H1 (cell line): Measurements from ENCODE around the gene SRGAP3. TPM values are rescaled to one million over a fixed set of nuclear protein-coding genes. Genes with fewer than 3 reads are reported as not detected.

Source experiments
- CTCF ChIA-PET: fragments of 300-600 bp; sonication (Branson Sonifier 250); formaldehyde crosslinking; loops from one replicate; lab custom pipeline; 2021; ENCODE audit not compliant: partially characterized antibody; lab: Charles Lee
- POLR2A ChIA-PET: fragments of 300-600 bp; sonication (Branson Sonifier 250); formaldehyde crosslinking; loops from one replicate; lab custom pipeline; 2021; ENCODE audit warnings: inconsistent platforms; ENCODE audit not compliant: partially characterized antibody; lab: Charles Lee
- DNase-seq, 2 experiments: peaks; one replicate each; pipeline versions ENCODE4 v3.0.0 to v3.0.0-alpha.2; 2010 to 2022; ENCODE audit warnings: low spot score in 2 of 2, low read depth in 1 of 2, mixed read lengths in 1 of 2
- FAIRE-seq: peaks from 2 replicates; lab custom pipeline; 2011; peaks lifted over from hg19 to GRCh38; lab: Jason Lieb, UNC
- H2AFZ ChIP-seq: 2 replicates; pipeline ENCODE4 v1.8.1; 2012; ENCODE audit warnings: low read length, inconsistent platforms
- H2AK5ac ChIP-seq: 2 replicates; pipeline ENCODE4 v1.6.1; 2013; ENCODE audit warnings: low read depth, low read length
- H2BK120ac ChIP-seq: replicated peaks from 2 replicates; pipeline ENCODE3; 2013; ENCODE audit warnings: low read depth, low read length, inconsistent platforms
- H2BK12ac ChIP-seq: 2 replicates; pipeline ENCODE4 v1.6.1; 2013; ENCODE audit warnings: low read depth, low read length
- H2BK15ac ChIP-seq: 2 replicates; pipeline ENCODE4 v1.6.1; 2013; ENCODE audit warnings: low read length
- H2BK20ac ChIP-seq: 2 replicates; pipeline ENCODE4 v1.6.1; 2013; ENCODE audit warnings: low read length
- H2BK5ac ChIP-seq: 2 replicates; pipeline ENCODE4 v1.6.1; 2013; ENCODE audit warnings: low read depth, low read length
- H3K14ac ChIP-seq: 2 replicates; pipeline ENCODE4 v1.6.1; 2013; ENCODE audit warnings: inconsistent platforms; ENCODE audit not compliant: insufficient read length
- H3K18ac ChIP-seq: 2 replicates; pipeline ENCODE4 v1.6.1; 2013; ENCODE audit warnings: low read length; ENCODE audit errors: extremely low read depth
- H3K23ac ChIP-seq: 2 replicates; pipeline ENCODE4 v1.6.1; 2013; ENCODE audit warnings: inconsistent platforms; ENCODE audit not compliant: insufficient read length
- H3K23me2 ChIP-seq: 2 replicates; pipeline ENCODE4 v1.6.1; 2013; ENCODE audit warnings: low read depth, low read length
- H3K27ac ChIP-seq: 2 replicates; pipeline ENCODE4 v1.6.1; 2011; ENCODE audit warnings: low read depth, low read length, inconsistent platforms
- H3K27me3 ChIP-seq, 4 experiments: replicated peaks in 1 of 4; 1 replicate in 1 of 4; 2 replicates in 3 of 4; pipeline versions ENCODE4 v1.6.1 to v1.8.1; 2011 to 2013; ENCODE audit warnings: low read length in 3 of 4, mild to moderate bottlenecking in 3 of 4, inconsistent platforms in 2 of 4, mixed read lengths in 2 of 4, moderate library complexity in 1 of 4; ENCODE audit not compliant: control insufficient read depth in 3 of 4, insufficient read depth in 3 of 4; ENCODE audit errors: extremely low read depth in 1 of 4
- H3K36me3 ChIP-seq, 4 experiments: 2 replicates each; pipeline versions ENCODE4 v1.6.1 to v1.8.1; 2011 to 2013; ENCODE audit warnings: mild to moderate bottlenecking in 4 of 4, low read length in 3 of 4, moderate library complexity in 2 of 4, control low read depth in 1 of 4, inconsistent platforms in 1 of 4; ENCODE audit not compliant: insufficient read depth in 4 of 4, control insufficient read depth in 2 of 4
- H3K4ac ChIP-seq: replicated peaks from 2 replicates; pipeline ENCODE3; 2013; ENCODE audit warnings: low read length, low read depth, mixed read lengths, inconsistent platforms; ENCODE audit not compliant: insufficient read length
- H3K4me1 ChIP-seq, 4 experiments: replicated peaks in 1 of 4; 1 replicate in 1 of 4; 2 replicates in 3 of 4; pipeline versions ENCODE4 v1.6.1 to v1.8.1; 2011 to 2013; ENCODE audit warnings: low read length in 3 of 4, inconsistent platforms in 2 of 4, mixed read lengths in 1 of 4; ENCODE audit not compliant: insufficient read depth in 4 of 4, control insufficient read depth in 3 of 4
- H3K4me2 ChIP-seq, 2 experiments: 2 replicates each; pipeline versions ENCODE4 v1.6.1 to v1.8.1; 2011 to 2013; ENCODE audit warnings: low read depth in 2 of 2, low read length in 2 of 2, control low read depth in 1 of 2, inconsistent platforms in 1 of 2, mild to moderate bottlenecking in 1 of 2; ENCODE audit not compliant: insufficient read depth in 1 of 2
- H3K4me3 ChIP-seq, 4 experiments: fragments of 200-600, 300-600 bp in 1 of 4; sonication (generic), shearing (Covaris generic), sonication (Bioruptor Twin) in 1 of 4; 2 replicates each; pipeline versions ENCODE4 v1.5.1 to v1.8.1; 2011 to 2016; ENCODE audit warnings: low read length in 4 of 4, low read depth in 3 of 4, control low read depth in 2 of 4, inconsistent platforms in 2 of 4, mild to moderate bottlenecking in 2 of 4, mixed read lengths in 1 of 4, moderate library complexity in 1 of 4; ENCODE audit not compliant: insufficient read depth in 2 of 4; ENCODE audit errors: extremely low read depth in 1 of 4
- H3K56ac ChIP-seq: replicated peaks from 2 replicates; pipeline ENCODE3; 2013; ENCODE audit warnings: low read depth, mild to moderate bottlenecking, mixed read lengths, low read length, inconsistent platforms; ENCODE audit not compliant: insufficient read length
- H3K79me1 ChIP-seq: 2 replicates; pipeline ENCODE4 v1.6.1; 2013; ENCODE audit warnings: low read depth, low read length, control low read depth
- H3K79me2 ChIP-seq, 2 experiments: 2 replicates each; pipeline versions ENCODE4 v1.6.1 to v1.8.1; 2012 to 2013; ENCODE audit warnings: low read length in 2 of 2, mild to moderate bottlenecking in 2 of 2, inconsistent platforms in 1 of 2; ENCODE audit not compliant: insufficient read depth in 2 of 2, control insufficient read depth in 1 of 2
- H3K9ac ChIP-seq, 4 experiments: replicated peaks in 1 of 4; 1 replicate in 1 of 4; 2 replicates in 3 of 4; pipeline versions ENCODE4 v1.6.1 to v1.8.1; 2011 to 2013; ENCODE audit warnings: low read depth in 3 of 4, low read length in 3 of 4, control low read depth in 2 of 4, mild to moderate bottlenecking in 2 of 4, moderate library complexity in 2 of 4, inconsistent platforms in 1 of 4; ENCODE audit errors: extremely low read depth in 1 of 4
- H3K9me3 ChIP-seq, 2 experiments: 2 replicates each; pipeline versions ENCODE4 v1.6.1 to v1.8.1; 2012 to 2013; ENCODE audit warnings: mild to moderate bottlenecking in 2 of 2, moderate library complexity in 2 of 2, control low read depth in 1 of 2, inconsistent platforms in 1 of 2, low read depth in 1 of 2, low read length in 1 of 2, mixed read lengths in 1 of 2; ENCODE audit not compliant: insufficient read depth in 2 of 2
- H4K20me1 ChIP-seq, 2 experiments: replicated peaks in 1 of 2; 2 replicates each; pipeline versions ENCODE3 to v1.8.1; 2011 to 2013; ENCODE audit warnings: inconsistent platforms in 2 of 2, low read length in 2 of 2, mild to moderate bottlenecking in 1 of 2; ENCODE audit not compliant: insufficient read depth in 2 of 2, control insufficient read depth in 1 of 2
- H4K5ac ChIP-seq: 2 replicates; pipeline ENCODE4 v1.6.1; 2013; ENCODE audit warnings: low read length, low read depth, mixed read lengths, inconsistent platforms; ENCODE audit not compliant: insufficient read length
- H4K8ac ChIP-seq: 2 replicates; pipeline ENCODE4 v1.8.0; 2013; ENCODE audit warnings: mild to moderate bottlenecking, moderate library complexity, low read length, inconsistent platforms; ENCODE audit not compliant: insufficient read depth; ENCODE audit errors: extremely low read depth
- H4K91ac ChIP-seq: replicated peaks from 2 replicates; pipeline ENCODE3; 2013; ENCODE audit warnings: low read length, mixed read lengths, inconsistent platforms; ENCODE audit not compliant: insufficient read length
- CREB1 ChIP-seq: IDR thresholded peaks from 2 replicates; pipeline ENCODE4 v1.6.1; 2012; ENCODE audit warnings: inconsistent platforms
- CTBP2 ChIP-seq: IDR thresholded peaks from 2 replicates; pipeline ENCODE4 v1.7.0; 2011; ENCODE audit warnings: borderline replicate concordance, mild to moderate bottlenecking, moderate library complexity, mixed read lengths, low read length; ENCODE audit not compliant: insufficient read depth, insufficient read length
- EZH2 ChIP-seq: fragments of 200-600 bp; sonication (generic); IDR thresholded peaks from 2 replicates; pipeline ENCODE4 v1.7.1; 2012; ENCODE audit warnings: low read depth, mild to moderate bottlenecking, moderate library complexity, low read length, inconsistent platforms; ENCODE audit not compliant: severe bottlenecking
- HDAC6 ChIP-seq: IDR thresholded peaks from one replicate; pipeline ENCODE4 v1.7.1; 2012; ENCODE audit warnings: low read depth, mild to moderate bottlenecking, inconsistent platforms, low read length, moderate library complexity
- KDM5A ChIP-seq: fragments of 200-600 bp; IDR thresholded peaks from 2 replicates; pipeline ENCODE4 v1.7.1; 2012; ENCODE audit warnings: mild to moderate bottlenecking, low read length, inconsistent platforms, mixed read lengths
- RAD21 ChIP-seq, 2 experiments: IDR thresholded peaks in 1 of 2; conservative IDR thresholded peaks in 1 of 2; 2 replicates each; pipeline ENCODE4 v1.6.1; 2011; ENCODE audit warnings: low read depth in 2 of 2, low read length in 2 of 2, improper control_type of control experiment in 1 of 2, inconsistent platforms in 1 of 2, mild to moderate bottlenecking in 1 of 2, moderate library complexity in 1 of 2
- TBP ChIP-seq: IDR thresholded peaks from 2 replicates; pipeline ENCODE4 v1.6.1; 2011; ENCODE audit warnings: low read depth, low read length, improper control_type of control experiment
- WGBS, 2 experiments: shearing (Covaris generic) in 1 of 2; methylation state at CpG; one replicate each; pipeline versions ENCODE4 v1.1.6 to v1.1.7; 2013 to 2015; ENCODE audit warnings: low lambda C conversion rate in 2 of 2, mixed read lengths in 2 of 2, inconsistent platforms in 1 of 2, low coverage in 1 of 2, missing lambda C conversion rate in 1 of 2; ENCODE audit not compliant: insufficient replicate concordance in 2 of 2, insufficient coverage in 1 of 2, insufficient read length in 1 of 2; ENCODE audit errors: extremely low coverage in 1 of 2, missing lambda C conversion rate in 1 of 2; 5-methylcytosine and 5-hydroxymethylcytosine counted together
- polyA plus RNA-seq, 7 experiments: library from polyadenylated mRNA; depleted of rRNA in 3 of 7; stranded (reverse) in 5 of 7; unstranded in 2 of 7; fragments of >200 nt in 5 of 7; fragments of 200-250 nt in 2 of 7; gene quantifications; 1 replicate in 5 of 7; 2 replicates in 1 of 7; 4 replicates in 1 of 7; pipeline versions ENCODE4 v1.2.1 to v1.2.3, GENCODE V29; 2011 to 2013; ENCODE audit warnings: missing spikeins in 2 of 7, mixed read lengths in 2 of 7
- total RNA-seq: library from RNA; stranded (reverse); fragmentation: NEBNext Ultra II Directional; extraction: Animal tissue kit (Norgen Biotek cat#: 25700); gene quantifications from 2 replicates; pipeline ENCODE4 v1.2.1, GENCODE V29; 2021

Gene SRGAP3
- total and polyA plus RNA-seq, 2 of the 8 experiments (the other 6 are each of a cell fraction or from before 2014, with no cell fraction given), result 5.8 to 11.4 TPM

DNA sequence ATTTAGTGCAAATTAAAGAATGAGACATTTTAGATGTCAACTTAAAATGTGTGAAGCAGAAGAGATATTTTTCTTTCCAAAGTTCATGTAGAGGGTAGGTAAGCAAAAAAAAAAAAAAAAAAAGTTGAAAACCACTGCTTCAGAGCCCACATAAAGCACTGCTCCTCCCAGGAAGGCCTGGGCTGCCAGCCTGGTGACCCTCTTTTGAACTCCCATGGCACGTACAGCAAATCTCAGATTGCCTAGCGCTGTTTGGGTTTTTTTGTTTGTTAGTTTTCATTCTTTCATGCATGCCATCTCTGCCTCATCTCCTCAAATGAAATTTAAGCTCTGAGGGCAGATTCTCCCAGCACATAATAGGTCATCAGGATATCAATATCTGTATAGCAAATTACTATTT is 120.1 kb downstream of the SRGAP3 start:
- no peaks in the 10 kb centered on the region for H3K79me1 ChIP-seq
- H2AFZ ChIP-seq, result no peak overlapping the region
- no peak overlapping the region for H4K91ac ChIP-seq
- no peak overlapping the region for H3K23ac ChIP-seq
- H3K4me3 ChIP-seq, result no peak overlapping the region
- H3K4ac ChIP-seq, result no peak overlapping the region
- no peak overlapping the region for H4K5ac ChIP-seq
- no peak overlapping the region for H3K27ac ChIP-seq
- H3K27me3 ChIP-seq, result no peaks in the 10 kb centered on the region
- no peaks in the 10 kb centered on the region for H3K36me3 ChIP-seq
- no peak overlapping the region for H3K4me2 ChIP-seq
- H3K23me2 ChIP-seq, result no peaks in the 10 kb centered on the region
- H2BK5ac ChIP-seq, result no peak overlapping the region
- H2BK12ac ChIP-seq, result no peak overlapping the region
- peaks cover 5 to 14% (median 7%) of the 10 kb centered on the region in 4 experiments; a peak in 5 of 7 replicates for H3K4me1 ChIP-seq
- H2AK5ac ChIP-seq, result no peak overlapping the region
- H2BK120ac ChIP-seq, result no peak overlapping the region
- no peaks in the 10 kb centered on the region for H4K20me1 ChIP-seq
- CTCF ChIA-PET, result interaction anchor here (0.8 to 2.6 kb wide), 6 partner anchors 9 to 173 kb away, joined by 3 to 10 read pairs (median 6); partner anchors contain the start of gene SRGAP3
- no peak overlapping the region for H2BK15ac ChIP-seq
- no peak overlapping the region for H3K18ac ChIP-seq
- H3K79me2 ChIP-seq, result no peaks in the 10 kb centered on the region
- TF ChIP-seq CREB1, result no peak
- TF ChIP-seq CTBP2, result no peak
- TF ChIP-seq HDAC6, result no peak
- no peak for TF ChIP-seq EZH2
- no peak for TF ChIP-seq RAD21 (IDR thresholded peaks at IDR 0.05 in 1 of 2, conservative IDR thresholded peaks at IDR 0.05 in 1 of 2; ENCODE audit: low read depth in 2 of 2, low read length in 2 of 2)
- TF ChIP-seq KDM5A, result no peak
- no peak for TF ChIP-seq TBP
- no peak overlapping the region for H4K8ac ChIP-seq
- H3K14ac ChIP-seq, result no peak overlapping the region
- H2BK20ac ChIP-seq, result no peak overlapping the region
- FAIRE-seq (no peak), DNase-seq (no peak)
- H3K56ac ChIP-seq, result no peak overlapping the region
- no peak overlapping the region for H3K9ac ChIP-seq
- POLR2A ChIA-PET, result interaction anchor here (1.9 kb wide), 1 partner anchor 10 kb away, joined by 4 read pairs; no protein-coding TSS in a partner anchor
- WGBS, 2 experiments, result 97% methylated on average over 2 of the region's 2 CpGs; no CpG with 5 or more reads in 1 of the 2 experiments
- no peaks in the 10 kb centered on the region for H3K9me3 ChIP-seq
